ENCODE measurements around the gene RNF145. TPM values are rescaled to one million over a fixed set of nuclear protein-coding genes. Genes with fewer than 3 reads are reported as not detected.
"Not testable (repeated sequence)": the region's sequence is repeated elsewhere in the genome, so short reads cannot be mapped to it uniquely, and the experiment has no call there.

The RNF145 gene
- total RNA-seq, 6 experiments from 2014 or later = 69.8 to 88.1 (median 78.6) TPM

- H3K9me3 Mint-ChIP-seq = no peaks in the 10 kb centered on the region
- H3K4me3 Mint-ChIP-seq = no peak overlapping the region
- no peak for TF ChIP-seq CTCF (IDR thresholded peaks at IDR 0.05)
- DNase-seq = no peak
- no peaks in the 10 kb centered on the region for H3K4me1 Mint-ChIP-seq (ENCODE audit: low read depth)
- 0 out of 2 replicates have a peak, but pooled peaks cover 4% of the 10 kb centered on the region for H3K36me3 Mint-ChIP-seq (ENCODE audit: low read depth)
- peaks cover 22% of the 10 kb centered on the region for H3K27me3 Mint-ChIP-seq (ENCODE audit: insufficient read depth)
- H3K27ac Mint-ChIP-seq = no peak overlapping the region
Observed at GRCh38 chr5:159147976-159148375, 61.4 kb downstream of the RNF145 start.

GRCh38 chr5:159146839-159147238 lies 62.5 kb downstream of the RNF145 start:
- no peaks in the 10 kb centered on the region for H3K9me3 Mint-ChIP-seq
- no peak overlapping the region for H3K4me3 Mint-ChIP-seq
- no peak for TF ChIP-seq CTCF (IDR thresholded peaks at IDR 0.05)

GRCh38 chr5:159145160-159145559 lies 64.2 kb downstream of the RNF145 start:
- H3K4me3 Mint-ChIP-seq = not testable (repeated sequence)
- H3K27me3 Mint-ChIP-seq (ENCODE audit: insufficient read depth) = peaks cover 37% of the 10 kb centered on the region

More at GRCh38 chr5:159146839-159147238, 62.5 kb downstream of the RNF145 start:
- H3K4me1 Mint-ChIP-seq (ENCODE audit: low read depth) = no peaks in the 10 kb centered on the region
- H3K27ac Mint-ChIP-seq = no peak overlapping the region
- peaks cover 33% of the 10 kb centered on the region for H3K27me3 Mint-ChIP-seq (ENCODE audit: insufficient read depth)
- no peak for DNase-seq
- H3K36me3 Mint-ChIP-seq (ENCODE audit: low read depth) = 0 out of 2 replicates have a peak, but pooled peaks cover 4% of the 10 kb centered on the region

GRCh38 chr5:159139802-159140201 lies 69.6 kb downstream of the RNF145 start:
- Mint-ChIP-seq H3K27ac (no peak overlapping the region), H3K4me3 (no peak overlapping the region), H3K27me3 (ENCODE audit: insufficient read depth) (peaks cover 28% of the 10 kb centered on the region), H3K4me1 (ENCODE audit: low read depth) (peaks cover 15% of the 10 kb centered on the region), H3K9me3 (no peaks in the 10 kb centered on the region), H3K36me3 (ENCODE audit: low read depth) (0 out of 2 replicates have a peak, but pooled peaks cover 2% of the 10 kb centered on the region)
- no peak for TF ChIP-seq CTCF (IDR thresholded peaks at IDR 0.05)
- DNase-seq = no peak

More at GRCh38 chr5:159145160-159145559, 64.2 kb downstream of the RNF145 start:
- not testable (repeated sequence) for H3K36me3 Mint-ChIP-seq (ENCODE audit: low read depth); DNase-seq; H3K9me3 Mint-ChIP-seq; H3K4me1 Mint-ChIP-seq (ENCODE audit: low read depth); H3K27ac Mint-ChIP-seq

- Mint-ChIP-seq H3K36me3 (ENCODE audit: low read depth) (no peaks in the 10 kb centered on the region), H3K4me3 (peak overlapping the region; percentile 13; the same call in 1 of the 2 replicates), H3K27ac (no peak overlapping the region), H3K27me3 (ENCODE audit: insufficient read depth) (peaks cover 7% of the 10 kb centered on the region), H3K4me1 (ENCODE audit: low read depth) (peaks cover 26% of the 10 kb centered on the region), H3K9me3 (no peaks in the 10 kb centered on the region)
- TF ChIP-seq CTCF (IDR thresholded peaks at IDR 0.05) = no peak
- DNase-seq = peak; percentile 46
Observed at GRCh38 chr5:159135896-159136531, 73.3 kb downstream of the RNF145 start.

GRCh38 chr5:159133041-159133741 lies 76.2 kb downstream of the RNF145 start:
- Mint-ChIP-seq H3K27me3 (ENCODE audit: insufficient read depth) (peaks cover 6% of the 10 kb centered on the region), H3K4me3 (no peak overlapping the region; the same call in 1 of the 2 replicates), H3K36me3 (ENCODE audit: low read depth) (no peaks in the 10 kb centered on the region), H3K9me3 (no peaks in the 10 kb centered on the region), H3K27ac (no peak overlapping the region), H3K4me1 (ENCODE audit: low read depth) (peaks cover 26% of the 10 kb centered on the region)
- TF ChIP-seq CTCF (IDR thresholded peaks at IDR 0.05) = peak; percentile 94
- peak; percentile 71 for DNase-seq

Measured in HFFc6 (cell line).